HG02623 (cell line): ENCODE results near the gene REM2.
"Not testable (repeated sequence)": the region's sequence is repeated elsewhere in the genome, so short reads cannot be mapped to it uniquely, and the experiment has no call there.

Experiments
- ATAC-seq: cut with Tn5 transposase; IDR thresholded peaks from one replicate; pipeline ENCODE4 v1.9.1; 2021; ENCODE audit warnings: moderate library complexity; ENCODE audit not compliant: unreplicated experiment

REM2 gene

DNA sequence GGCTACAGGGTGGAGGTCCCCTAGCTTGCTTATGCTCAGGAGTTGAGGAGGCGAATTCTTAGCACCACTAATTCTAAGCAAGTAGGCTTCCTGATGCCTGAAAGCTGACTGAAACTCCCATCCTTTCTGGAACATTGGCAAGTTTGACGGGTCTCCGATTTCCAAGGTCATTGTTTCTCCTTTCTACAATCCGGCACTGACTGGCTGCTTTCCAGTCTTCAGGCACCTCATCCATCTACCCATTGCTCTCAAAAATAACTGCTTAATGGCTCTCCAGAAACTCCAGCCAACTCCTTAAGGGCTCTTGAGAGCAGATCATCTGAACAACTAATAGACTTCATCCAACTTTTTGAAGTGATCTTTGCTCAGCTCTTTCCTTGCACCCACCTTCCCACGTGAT is 13.3 kb downstream of the REM2 start:
- ATAC-seq, result no peak

DNA sequence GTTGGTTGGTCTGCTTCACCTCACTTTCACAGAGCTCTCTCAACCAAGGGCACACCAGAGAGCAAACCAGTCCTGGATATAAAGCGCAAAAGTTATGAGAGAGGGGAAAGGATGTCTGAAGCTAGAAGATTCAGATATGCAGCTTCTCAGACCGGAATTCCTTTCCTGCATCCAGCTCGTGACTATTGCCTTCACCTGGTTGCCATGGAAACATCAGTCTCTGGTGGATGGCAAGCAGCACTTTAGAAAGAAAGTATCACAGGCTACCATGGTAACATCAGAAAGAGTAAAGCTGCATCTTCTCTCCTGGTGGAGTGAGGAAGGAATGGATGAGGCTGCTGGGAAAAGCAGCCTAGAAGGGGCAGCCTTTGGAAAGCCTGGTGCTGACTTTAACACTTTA is 13.7 kb downstream of the REM2 start:
- ATAC-seq, result no peak

DNA sequence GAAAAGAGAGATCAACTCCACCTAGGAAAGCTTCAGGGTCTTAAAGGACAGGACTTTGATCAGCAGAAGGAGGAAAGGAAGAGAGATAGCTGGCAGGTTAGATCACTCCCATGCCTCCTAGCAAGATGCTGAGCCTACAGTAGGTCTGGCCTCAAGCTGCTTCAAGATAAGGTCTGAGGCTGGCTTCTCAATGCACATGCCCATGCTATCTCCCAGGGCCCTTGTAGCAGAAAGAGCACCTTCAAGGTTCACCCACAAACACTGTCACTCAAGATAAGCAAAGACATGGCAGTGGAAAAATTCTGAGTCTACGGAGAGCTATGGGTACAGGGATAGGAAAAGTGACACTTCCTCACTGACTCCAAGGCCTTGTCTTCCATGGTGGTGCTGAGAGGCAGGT is 14.3 kb downstream of the REM2 start:
- no peak for ATAC-seq

DNA sequence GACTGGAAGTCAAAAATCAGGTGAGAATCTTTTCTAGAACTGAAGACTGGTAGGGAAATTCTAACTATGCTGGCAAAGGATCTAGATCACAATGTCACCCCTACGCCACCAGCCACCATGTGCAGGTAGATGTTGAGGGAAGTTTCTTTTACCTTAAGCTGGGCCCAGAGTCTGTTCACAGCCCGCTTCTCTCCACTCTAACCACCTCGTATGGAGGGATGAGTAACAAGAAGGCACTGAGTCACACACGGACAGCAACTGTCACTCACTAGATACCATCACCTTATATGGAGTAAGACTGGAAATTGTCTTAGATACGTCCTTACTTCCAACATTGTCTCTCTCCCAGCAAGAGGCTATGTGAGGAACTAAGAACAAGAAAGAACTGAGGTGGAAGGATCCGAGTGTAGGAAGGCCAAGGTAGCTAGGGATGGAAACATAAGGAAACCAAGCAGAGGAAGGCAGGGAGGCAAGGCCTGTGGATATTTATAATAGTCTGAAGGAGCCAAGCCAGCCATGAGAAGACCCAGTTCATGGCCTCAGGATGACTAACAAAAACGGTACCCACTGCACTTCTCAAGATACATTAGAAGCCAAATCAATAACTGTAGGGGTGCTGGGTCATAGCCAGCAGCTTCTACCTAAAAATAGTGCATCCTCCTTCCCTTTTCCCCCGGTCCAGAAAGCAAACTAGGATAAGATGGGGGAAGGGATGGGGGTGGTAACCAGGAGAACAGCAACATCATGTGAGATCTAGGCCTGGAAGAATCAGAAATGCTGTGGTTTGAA is 15.5 kb downstream of the REM2 start:
- no peak for ATAC-seq

DNA sequence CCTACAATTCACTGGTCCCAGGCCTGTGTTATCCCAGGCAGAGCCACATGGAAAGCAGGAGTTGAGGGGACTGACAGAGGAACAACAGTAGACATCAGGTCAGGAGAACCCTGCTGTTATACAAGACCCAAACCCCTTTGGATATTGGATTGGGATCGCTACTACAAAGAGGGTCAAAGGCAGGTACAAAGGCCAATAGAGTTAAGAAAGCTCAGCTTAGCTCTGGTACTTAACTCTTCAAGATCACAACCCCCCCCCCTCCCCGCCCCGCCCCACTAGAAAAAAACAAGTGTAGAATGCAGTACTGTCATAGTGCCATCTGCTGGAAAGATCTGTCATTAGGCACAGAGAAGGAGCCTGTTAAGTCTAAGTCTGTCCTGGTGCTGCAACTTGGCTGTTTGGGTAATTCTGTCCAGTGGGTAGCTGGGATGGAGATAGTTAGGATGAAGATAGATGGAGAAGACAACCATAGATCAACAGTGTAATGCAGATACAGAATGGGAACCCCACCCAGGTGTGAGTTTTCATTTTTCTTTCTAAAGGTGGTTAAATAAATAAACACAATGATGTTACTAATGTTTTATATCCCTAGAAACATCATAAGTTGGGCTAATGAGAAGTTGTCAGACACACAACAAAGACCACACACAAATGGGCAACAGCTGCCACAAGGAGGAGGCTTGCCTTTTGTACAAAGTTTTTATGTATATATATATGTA is 17.2 kb downstream of the REM2 start:
- ATAC-seq, result peak; percentile 50

DNA sequence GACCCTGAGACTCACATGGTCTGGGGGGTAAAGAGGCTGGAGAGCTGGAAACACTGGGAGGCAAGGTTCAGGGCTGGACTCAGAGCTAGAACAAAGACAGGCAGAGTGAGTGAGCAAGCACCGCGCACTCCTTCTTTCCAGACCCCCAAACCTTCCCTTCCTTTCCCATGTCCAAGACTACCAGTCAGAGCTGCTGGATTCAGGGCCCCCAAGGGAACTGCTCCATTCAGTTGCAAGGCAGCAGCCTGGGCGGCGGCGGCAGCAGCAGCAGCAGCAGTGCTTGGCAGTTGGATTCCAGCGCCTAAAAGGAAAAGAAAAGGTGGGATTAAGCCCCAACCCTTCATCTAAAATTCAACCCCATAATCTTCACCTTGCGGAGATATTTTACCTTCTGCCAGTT is 18.8 kb downstream of the REM2 start:
- no peak for ATAC-seq

DNA sequence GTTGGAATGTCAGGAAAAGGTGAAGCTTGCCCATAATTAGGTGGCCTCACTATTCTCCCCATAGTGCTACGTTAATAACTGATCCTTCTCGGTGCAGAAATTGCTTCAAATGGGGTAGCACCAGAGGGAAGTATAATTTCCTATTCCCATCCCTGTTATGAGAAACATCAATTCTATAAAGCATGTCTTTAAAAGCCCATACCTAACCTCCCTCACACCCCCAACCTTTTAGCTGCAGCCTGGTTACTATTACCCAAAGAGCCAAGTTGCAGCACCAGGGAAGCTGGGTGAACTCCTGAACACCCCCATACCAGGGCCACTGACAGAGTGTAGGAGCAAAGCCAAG is 20.7 kb downstream of the REM2 start:
- ATAC-seq, result no peak

DNA sequence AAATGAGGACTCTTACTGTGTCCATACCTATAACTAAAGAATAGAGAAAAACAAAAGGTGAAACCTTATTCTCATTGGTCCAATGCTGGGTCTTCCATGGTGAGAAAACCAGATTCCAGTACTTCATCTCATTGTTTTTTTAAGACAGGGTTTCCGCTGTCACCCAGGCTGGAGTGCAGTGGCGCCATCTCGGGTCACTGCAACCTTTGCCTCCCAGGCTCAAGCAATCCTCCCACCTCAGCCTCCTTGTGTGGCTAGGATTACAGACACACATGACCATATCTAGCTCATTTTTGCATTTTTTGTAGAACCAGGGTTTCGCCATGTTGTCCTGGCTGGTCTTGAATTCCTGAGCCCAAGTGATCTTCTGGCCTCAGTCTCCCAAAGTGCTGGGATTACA is 22.6 kb downstream of the REM2 start:
- ATAC-seq, result no peak

DNA sequence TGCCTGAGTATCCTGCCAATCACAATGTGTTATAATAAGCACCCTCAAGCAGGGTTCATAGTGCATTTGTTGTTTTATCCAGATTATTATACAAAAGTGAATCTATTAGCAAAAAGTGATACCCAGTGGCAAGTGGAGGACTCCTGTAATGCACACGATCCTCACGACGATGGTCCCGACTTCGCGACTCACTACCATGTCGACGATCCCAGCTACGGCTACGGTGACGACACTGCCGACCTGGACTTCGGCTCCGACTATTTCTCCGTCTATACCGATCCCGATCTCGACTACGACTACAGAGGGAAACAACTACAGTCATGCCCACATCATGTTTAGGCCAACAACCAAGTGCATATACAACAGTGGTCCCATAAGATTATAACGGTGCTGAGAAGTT is 23.1 kb downstream of the REM2 start:
- ATAC-seq, result no peak

DNA sequence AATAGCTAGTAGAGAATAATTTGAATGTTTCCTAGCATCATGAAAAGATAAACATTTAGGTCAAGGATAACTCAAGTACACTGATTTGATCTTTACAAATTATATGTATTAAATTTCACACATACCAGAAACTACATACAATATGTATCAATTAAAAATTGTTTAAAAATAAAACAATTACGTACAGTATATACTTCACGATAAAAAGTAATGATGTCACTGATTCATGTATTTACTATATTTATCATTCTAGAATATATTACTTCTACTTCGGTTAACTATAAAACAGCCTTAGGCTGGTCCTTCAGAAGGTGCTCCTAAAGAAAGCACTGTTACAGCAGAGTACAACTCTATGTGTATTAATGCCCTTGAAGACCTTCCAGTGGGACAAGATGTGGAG is 24.4 kb downstream of the REM2 start:
- ATAC-seq, result no peak

DNA sequence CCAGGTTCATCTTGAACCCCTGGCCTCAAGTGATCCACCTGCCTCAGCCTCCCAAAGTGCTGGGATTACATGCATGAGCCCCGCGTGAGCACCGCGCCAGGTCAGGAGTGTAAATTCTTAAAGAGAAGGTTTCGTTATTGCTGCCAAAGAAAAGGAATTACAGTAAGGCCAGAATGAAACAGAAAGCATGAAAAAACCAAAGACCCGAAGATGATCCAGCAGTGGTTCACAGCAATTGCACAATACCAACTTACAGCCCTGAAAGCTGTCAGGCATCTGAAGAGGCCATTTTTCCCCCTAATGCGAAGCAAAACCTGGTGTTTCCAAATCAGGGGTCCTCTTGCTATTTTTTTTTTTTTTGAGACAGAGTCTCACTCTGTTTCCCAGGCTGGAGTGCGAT is 25.6 kb downstream of the REM2 start:
- ATAC-seq, result no peak

DNA sequence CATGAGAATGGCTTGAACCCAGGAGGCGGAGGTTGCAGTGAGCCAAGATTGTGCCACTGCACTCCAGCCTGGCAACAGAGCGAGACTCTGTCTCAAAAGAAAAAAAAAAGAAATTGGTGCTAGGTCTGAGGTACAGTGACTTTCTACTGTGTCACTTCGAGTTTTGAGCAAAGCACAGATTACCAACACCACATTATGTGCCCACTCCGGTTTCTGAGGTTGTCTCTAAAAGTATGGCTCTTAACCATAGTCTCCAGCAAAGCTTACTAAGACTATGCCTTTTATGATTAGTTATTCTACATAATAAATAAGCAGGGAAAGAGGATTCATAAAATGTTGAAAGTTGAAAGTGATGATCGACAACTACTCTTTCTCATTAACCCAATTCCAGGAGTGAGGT is 27.9 kb downstream of the REM2 start:
- no peak for ATAC-seq

DNA sequence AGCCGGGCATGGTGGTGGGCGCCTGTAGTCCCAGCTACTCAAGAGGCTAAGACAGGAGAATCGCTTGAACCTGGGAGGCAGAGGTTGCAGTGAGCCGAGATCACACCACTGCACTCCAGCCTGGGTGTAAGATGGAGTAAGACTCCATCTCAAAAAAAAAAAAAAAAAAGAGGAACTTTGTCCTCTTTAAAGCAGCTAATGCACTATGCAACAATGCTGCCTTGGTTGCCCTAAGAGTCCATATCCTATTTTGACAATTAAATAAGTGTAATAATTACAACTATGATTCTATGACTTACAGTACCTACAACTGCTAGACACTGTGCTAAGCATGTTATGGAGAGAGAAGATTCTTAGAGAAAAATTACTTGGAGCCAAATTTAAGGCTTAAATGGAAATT is 31.8 kb downstream of the REM2 start:
- ATAC-seq, result not testable (repeated sequence)

DNA sequence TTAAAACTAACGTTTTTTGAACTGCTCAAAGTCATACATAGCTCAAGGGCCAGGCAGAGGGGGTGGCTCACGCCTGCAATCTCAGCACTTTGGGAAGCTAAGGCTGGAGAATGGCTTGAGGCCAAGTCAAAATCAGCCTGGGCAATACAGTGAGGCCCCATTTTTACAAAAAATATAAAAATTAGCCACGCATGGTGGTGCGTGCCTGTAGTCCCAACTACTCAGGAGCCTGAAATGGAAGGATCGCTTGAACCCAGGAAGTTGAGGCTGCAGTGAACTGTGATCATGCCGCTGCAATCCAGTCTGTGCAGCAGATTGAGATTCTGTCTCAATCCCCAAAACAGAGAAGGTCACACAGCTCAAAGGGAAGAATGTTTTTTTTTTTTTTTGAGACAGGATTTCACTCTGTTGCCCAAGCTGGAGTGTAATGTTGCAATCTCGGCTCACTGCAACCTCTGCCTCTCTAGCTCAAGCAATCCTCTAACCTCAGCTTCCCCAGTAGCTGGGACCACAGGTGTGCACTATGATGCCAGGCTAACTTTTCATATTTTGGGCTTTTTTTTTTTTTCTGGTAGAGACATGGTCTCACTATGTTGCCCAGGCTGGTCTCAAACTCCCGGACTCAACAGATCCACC is 33.0 kb downstream of the REM2 start:
- no peak for ATAC-seq

DNA sequence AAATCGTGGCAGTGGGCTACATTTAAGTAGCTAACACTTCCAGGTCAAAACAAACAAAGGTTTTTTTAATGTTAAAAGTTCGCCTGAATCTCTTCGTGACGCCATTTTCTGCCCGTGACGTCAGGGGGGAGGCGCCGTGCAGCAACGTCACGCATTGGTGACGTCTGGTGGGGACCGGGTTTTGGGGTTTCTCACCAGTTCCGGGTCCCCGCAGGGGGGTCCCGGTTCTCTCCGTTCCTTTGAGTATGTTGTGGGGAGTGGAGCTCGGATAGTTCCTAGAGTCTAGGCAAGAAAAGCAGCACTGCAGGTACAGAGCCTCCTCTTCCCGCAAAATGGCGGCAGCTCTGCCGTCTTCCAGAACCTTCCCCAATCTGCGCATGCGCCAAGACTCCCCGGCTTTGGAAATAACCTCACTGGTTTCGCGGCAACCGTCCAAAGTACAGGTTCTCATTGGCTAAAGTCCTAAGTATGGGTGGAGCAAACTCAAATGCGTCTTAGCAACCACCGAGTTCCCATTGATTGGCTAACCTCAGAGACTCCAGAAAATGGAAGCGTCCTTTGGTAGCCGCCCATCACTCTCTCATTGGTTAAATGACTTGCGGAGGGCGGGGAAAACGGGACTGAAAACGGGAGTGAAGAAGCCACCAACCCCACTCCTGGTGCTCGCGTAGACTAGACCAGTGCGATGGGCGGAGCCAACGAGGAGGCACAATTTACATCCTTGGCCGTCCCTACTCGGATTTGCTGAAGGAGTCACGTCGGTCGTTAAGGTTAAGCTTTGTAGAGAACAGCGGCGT is 36.0 kb downstream of the REM2 start, which contains the start of gene RBM23:
RBM23 (minus strand) TSS at position 346 of the 797 bp plus-strand sequence.
- ATAC-seq, result peak; percentile 89

DNA sequence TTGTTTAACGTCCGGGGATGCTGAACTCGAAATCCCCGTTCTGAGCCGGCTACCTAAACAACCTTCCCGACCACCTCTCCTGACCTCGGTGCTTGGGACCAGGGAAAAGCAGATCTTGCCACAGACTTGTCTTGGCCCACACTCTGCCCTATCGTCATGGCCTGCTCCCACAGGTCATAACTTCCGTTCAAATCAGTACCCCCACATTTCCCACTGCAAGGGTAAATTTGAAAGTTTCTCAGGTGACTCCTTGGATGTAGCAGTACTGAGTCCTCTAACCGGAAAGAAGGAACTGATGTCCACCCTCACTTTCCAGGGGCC is 36.5 kb downstream of the REM2 start:
- peak; percentile 7 for ATAC-seq

DNA sequence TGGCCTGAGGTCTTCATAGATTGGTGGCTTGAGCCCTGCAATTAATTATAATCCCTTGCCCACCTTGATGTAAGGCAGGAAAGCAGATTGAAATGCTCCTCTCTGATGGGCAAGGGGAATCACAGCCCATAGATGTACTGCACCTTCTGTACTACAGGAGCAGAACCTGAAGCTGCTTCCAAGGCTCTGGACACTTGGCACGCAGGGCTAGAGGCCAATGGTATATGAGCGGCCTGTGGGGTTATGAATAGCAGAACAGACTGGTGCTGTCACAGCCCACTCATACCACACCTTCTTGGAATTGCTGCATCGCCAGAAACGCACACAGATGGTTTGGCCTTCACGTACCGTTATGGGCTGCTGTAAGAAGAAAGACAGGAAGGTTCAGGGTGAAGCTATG is 37.7 kb downstream of the REM2 start:
- ATAC-seq, result no peak

DNA sequence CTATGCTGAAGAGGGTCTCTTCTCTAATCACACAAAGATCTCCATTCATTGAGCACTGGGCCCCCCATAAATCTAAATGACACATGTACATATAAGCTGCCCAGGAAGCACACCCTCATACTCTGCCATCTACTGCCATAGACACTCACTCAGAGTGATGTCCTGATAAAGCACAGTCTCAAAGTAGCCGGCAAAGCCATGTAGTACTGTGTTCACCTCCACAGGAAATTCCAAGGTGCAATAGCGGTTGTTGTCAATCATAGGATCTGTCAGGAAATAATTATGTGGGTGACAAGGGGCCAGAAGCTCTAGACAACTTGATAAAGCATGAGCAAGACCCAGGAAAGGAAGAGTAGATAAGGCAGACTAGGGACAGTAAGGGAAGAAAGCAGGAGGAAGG is 39.3 kb downstream of the REM2 start:
- no peak for ATAC-seq

DNA sequence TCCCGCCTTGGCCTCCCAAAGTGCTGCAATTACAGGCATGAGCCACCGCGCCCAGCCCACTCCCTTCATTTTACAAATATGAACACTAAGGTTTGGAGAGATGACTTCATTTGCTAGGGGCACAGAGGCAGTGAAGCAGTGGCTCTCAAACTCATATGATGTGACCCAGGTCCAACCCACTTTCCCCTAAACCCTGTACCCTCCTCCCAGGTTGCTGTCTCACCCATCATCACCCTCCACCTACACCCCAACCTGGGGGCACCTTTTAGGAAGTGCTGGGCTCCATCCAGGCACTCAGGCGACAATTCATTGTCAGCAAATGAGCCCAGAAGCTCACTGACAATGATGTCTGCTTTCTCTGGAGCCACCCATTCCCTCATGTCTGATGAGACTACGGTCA is 40.7 kb downstream of the REM2 start:
- no peak for ATAC-seq

DNA sequence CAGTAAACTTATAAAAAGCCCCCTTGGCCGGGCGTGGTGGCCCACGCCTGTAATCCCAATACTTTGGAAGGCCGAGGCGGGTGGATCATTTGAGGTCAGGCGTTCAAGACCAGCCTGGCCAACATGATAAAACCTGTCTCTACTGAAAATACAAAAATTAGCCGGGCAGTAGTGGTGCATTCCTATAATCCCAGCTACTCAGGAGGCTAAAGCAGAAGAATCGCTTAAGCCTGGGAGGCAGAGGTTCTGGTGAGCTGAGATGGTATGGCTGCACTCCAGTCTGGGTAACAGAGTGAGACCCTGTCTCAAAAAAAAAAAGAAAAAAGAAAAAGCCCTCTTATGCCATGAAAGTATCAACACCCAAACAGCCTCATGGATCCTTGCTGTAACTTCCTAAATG is 42.5 kb downstream of the REM2 start:
- ATAC-seq, result no peak

DNA sequence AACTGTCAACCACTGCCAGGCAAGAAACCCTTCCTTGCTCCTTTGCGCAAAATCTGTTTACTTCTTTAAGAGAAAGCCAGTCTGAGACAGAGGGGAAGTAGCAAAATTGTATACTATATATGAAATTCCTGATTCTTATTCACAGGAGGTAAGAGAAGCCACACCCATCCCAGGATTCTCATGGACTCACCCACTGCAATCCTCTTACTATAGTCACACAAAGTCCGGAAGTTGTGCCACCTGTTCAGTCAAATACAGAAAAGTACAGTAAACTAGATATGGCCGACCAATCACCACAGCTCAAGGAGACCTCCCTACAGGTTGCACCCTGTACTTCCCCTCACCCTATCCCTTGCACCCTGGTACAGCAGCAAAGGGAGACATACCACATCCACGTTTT is 43.3 kb downstream of the REM2 start:
- no peak for ATAC-seq
